Ovary (tissue), 3 donors: ENCODE data around the gene KANK2.

Source experiments
- EP300 ChIP-seq: sonication (generic); formaldehyde crosslinking; IDR thresholded peaks from one replicate; pipeline ENCODE4 v1.6.1; 2017; ENCODE audit warnings: antibody characterized with exemption
- POLR2A ChIP-seq: fragments of 450-650 bp; IDR thresholded peaks from one replicate; pipeline ENCODE4 v1.6.1; 2017; ENCODE audit warnings: antibody characterized with exemption, mild to moderate bottlenecking, moderate library complexity
- TF ChIP-seq, protein P1 (sequence below), 3 donors: fragments of 450-650 bp in 2 of 3; fragments of 200-600 bp in 1 of 3; IDR thresholded peaks; one replicate each; pipeline versions ENCODE4 v1.5.1 to v1.8.0; 2016 to 2022; ENCODE audit warnings: antibody characterized with exemption in 3 of 3, mild to moderate bottlenecking in 1 of 3
- donor health status: DM: no; HTN: no; CAD: no.

DNA sequence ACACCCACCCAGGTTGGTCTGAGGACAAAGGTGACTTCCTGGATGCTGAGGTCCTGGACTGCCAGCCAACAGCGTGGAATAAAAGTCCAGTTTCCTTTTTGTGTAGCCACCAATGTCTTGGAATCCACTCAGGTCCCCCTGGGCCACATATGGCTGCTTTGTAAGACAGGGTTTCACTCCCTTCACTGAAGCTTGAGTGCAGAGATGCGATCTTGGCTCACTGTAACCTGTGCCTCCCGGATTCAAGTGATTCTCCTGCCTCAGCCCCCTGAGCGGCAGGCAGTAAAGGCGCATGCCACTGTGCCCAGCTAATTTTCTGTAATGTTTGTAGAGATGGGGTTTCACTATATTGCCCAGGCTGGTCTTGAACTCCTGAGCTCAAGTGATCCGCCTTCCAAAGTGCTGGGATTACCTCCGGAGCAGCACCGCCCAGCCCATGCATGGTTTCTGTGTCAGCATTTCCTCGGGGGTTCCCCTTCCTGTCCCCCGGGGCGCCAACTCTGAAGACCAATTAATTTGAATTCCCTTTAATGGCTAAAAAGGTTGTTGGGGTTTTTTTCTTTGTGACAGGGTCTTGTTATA is 17.5 kb downstream of the KANK2 start:
- TF ChIP-seq EP300 (no peak), POLR2A (no peak)
- TF ChIP-seq, protein P1, sequence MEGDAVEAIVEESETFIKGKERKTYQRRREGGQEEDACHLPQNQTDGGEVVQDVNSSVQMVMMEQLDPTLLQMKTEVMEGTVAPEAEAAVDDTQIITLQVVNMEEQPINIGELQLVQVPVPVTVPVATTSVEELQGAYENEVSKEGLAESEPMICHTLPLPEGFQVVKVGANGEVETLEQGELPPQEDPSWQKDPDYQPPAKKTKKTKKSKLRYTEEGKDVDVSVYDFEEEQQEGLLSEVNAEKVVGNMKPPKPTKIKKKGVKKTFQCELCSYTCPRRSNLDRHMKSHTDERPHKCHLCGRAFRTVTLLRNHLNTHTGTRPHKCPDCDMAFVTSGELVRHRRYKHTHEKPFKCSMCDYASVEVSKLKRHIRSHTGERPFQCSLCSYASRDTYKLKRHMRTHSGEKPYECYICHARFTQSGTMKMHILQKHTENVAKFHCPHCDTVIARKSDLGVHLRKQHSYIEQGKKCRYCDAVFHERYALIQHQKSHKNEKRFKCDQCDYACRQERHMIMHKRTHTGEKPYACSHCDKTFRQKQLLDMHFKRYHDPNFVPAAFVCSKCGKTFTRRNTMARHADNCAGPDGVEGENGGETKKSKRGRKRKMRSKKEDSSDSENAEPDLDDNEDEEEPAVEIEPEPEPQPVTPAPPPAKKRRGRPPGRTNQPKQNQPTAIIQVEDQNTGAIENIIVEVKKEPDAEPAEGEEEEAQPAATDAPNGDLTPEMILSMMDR (IDR thresholded peaks at IDR 0.05), result no peak
